BLaER1 (cell line): ENCODE measurements around the gene CCDC70.
A peak's percentile ranks its signal among the peaks of the same experiment; 100 is the strongest.
"Not testable (repeated sequence)": the region's sequence is repeated elsewhere in the genome, so short reads cannot be mapped to it uniquely, and the experiment has no call there.

Experiments used
- H3K27ac ChIP-seq: shearing (Covaris generic); formaldehyde crosslinking; 2 replicates; pipeline ENCODE4 v1.8.1; 2022
- H3K27me3 ChIP-seq: shearing (Covaris generic); formaldehyde crosslinking; 2 replicates; pipeline ENCODE4 v1.8.1; 2022
- H3K36me3 ChIP-seq: shearing (Covaris generic); formaldehyde crosslinking; 2 replicates; pipeline ENCODE4 v1.8.1; 2022
- H3K4me1 ChIP-seq: shearing (Covaris generic); formaldehyde crosslinking; 2 replicates; pipeline ENCODE4 v1.8.1; 2022
- H3K4me2 ChIP-seq: shearing (Covaris generic); formaldehyde crosslinking; 2 replicates; pipeline ENCODE4 v1.8.1; 2022
- H3K4me3 ChIP-seq: shearing (Covaris generic); formaldehyde crosslinking; 2 replicates; pipeline ENCODE4 v1.8.1; 2022
- H3K9ac ChIP-seq: shearing (Covaris generic); formaldehyde crosslinking; 2 replicates; pipeline ENCODE4 v1.8.1; 2022
- H3K9me3 ChIP-seq: shearing (Covaris generic); formaldehyde crosslinking; 2 replicates; pipeline ENCODE4 v1.8.1; 2022
- H4K20me1 ChIP-seq: shearing (Covaris generic); formaldehyde crosslinking; 2 replicates; pipeline ENCODE4 v1.8.1; 2022
- Cebpa-rat ChIP-seq: shearing (Covaris generic); IDR thresholded peaks from 2 replicates; pipeline ENCODE4 v1.8.1; 2022

Gene CCDC70

DNA sequence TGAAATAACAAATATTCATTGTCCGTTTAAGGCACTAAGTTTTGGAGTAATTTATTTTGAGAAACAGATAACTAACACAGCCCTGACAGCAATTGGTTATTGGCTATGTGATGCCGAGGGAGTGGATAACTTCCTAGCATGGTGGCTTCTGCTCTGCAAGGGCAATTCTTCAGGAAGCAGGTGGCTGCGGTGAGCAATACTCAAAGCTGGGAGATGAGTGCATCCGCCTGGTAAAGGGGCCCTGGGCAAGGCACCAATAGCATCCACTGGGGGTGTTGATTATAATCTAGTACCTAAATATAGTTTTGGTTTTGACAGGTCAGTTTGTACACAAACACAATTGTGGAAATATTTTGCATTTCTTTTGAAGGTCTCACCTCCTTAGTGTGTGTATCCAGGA, 41.0 kb downstream of the CCDC70 start:
- no peaks in the 10 kb centered on the region for H3K36me3 ChIP-seq
- H3K4me2 ChIP-seq = peak overlapping the region; percentile 76
- no peak for TF ChIP-seq Cebpa-rat
- H3K9me3 ChIP-seq = no peaks in the 10 kb centered on the region
- H3K4me1 ChIP-seq = peaks cover 54% of the 10 kb centered on the region
- H3K27me3 ChIP-seq = no peaks in the 10 kb centered on the region
- H3K27ac ChIP-seq = peak overlapping the region; percentile 76
- H3K4me3 ChIP-seq = no peak overlapping the region
- H3K9ac ChIP-seq = no peak overlapping the region
- no peaks in the 10 kb centered on the region for H4K20me1 ChIP-seq

- H3K4me3 ChIP-seq = no peak overlapping the region
- no peak overlapping the region for H3K4me2 ChIP-seq
- no peak overlapping the region for H3K27ac ChIP-seq
- no peak overlapping the region for H3K9ac ChIP-seq
- H3K27me3 ChIP-seq = no peaks in the 10 kb centered on the region
- no peak for TF ChIP-seq Cebpa-rat
- H3K36me3 ChIP-seq = no peaks in the 10 kb centered on the region
- peaks cover 47% of the 10 kb centered on the region for H3K4me1 ChIP-seq
- no peaks in the 10 kb centered on the region for H3K9me3 ChIP-seq
- no peaks in the 10 kb centered on the region for H4K20me1 ChIP-seq
Observed at GRCh38 chr13:51905787-51906186, 44.0 kb downstream of the CCDC70 start.

DNA sequence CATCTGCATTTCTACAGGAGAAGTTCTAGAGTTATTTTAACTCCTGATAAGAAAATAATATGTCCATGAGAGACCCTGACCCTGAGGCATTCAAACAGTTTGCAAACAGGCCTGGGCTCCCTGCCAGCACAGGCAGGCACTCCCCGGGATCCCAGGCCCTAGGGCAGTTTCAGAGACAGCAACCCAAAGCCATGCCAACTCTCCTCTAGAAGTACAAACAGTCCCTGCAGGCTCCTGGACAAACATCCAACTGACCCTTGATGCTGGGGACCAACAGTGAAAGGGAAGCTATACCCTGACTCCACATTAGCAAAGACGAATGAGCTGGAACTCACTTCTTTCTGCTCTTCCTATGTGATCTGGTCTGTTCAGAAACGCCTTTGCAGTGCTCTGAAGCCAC, 44.8 kb downstream of the CCDC70 start:
- no peaks in the 10 kb centered on the region for H3K36me3 ChIP-seq
- no peaks in the 10 kb centered on the region for H3K27me3 ChIP-seq
- no peaks in the 10 kb centered on the region for H3K9me3 ChIP-seq
- H3K27ac ChIP-seq = 0 out of 2 replicates have a peak overlapping the region, but pooled peaks have one; percentile 1
- TF ChIP-seq Cebpa-rat = no peak
- H3K4me2 ChIP-seq = peak overlapping the region; percentile 54
- no peak overlapping the region for H3K9ac ChIP-seq
- no peaks in the 10 kb centered on the region for H4K20me1 ChIP-seq
- H3K4me3 ChIP-seq = no peak overlapping the region
- H3K4me1 ChIP-seq = peaks cover 43% of the 10 kb centered on the region

- Histone ChIP-seq H3K4me3 (no peak overlapping the region), H3K36me3 (no peaks in the 10 kb centered on the region), H3K27ac (no peak overlapping the region), H3K9me3 (no peaks in the 10 kb centered on the region), H3K9ac (no peak overlapping the region), H4K20me1 (no peaks in the 10 kb centered on the region), H3K4me1 (peaks cover 43% of the 10 kb centered on the region), H3K4me2 (peak overlapping the region; percentile 54), H3K27me3 (no peaks in the 10 kb centered on the region)
- TF ChIP-seq Cebpa-rat = peak; percentile 37; the same call in 1 of the 2 replicates
Observed at GRCh38 chr13:51907040-51907732, 45.4 kb downstream of the CCDC70 start.

GRCh38 chr13:51909265-51909664, 47.5 kb downstream of the CCDC70 start:
- not testable (repeated sequence) for H4K20me1 ChIP-seq, H3K27me3 ChIP-seq, H3K36me3 ChIP-seq, H3K9ac ChIP-seq, H3K4me2 ChIP-seq, H3K4me3 ChIP-seq, H3K27ac ChIP-seq, H3K9me3 ChIP-seq
- peaks cover 43% of the 10 kb centered on the region for H3K4me1 ChIP-seq

DNA sequence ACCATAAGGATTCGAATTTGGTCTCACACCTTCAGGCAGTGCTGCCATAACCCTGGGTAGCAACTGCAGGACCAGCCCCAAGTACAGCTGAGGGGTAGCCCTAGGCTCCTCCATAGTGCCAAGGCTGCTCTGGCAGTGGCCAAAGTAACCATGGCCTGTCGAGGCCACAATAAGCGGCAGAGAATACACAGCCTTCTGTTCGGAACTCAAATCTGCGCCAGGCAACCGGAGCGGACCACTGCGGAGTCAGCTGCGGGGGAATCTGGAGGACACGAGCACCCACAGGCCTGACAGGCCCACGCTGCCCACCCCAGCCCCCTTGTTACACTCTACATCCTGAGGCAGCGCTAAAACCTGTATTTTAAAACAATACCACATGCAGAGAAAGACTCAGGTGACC, 48.7 kb downstream of the CCDC70 start:
- TF ChIP-seq Cebpa-rat = no peak
- H3K4me2 ChIP-seq = no peak overlapping the region
- no peak overlapping the region for H3K9ac ChIP-seq
- no peak overlapping the region for H3K4me3 ChIP-seq
- H4K20me1 ChIP-seq = no peaks in the 10 kb centered on the region
- no peak overlapping the region for H3K27ac ChIP-seq
- peaks cover 43% of the 10 kb centered on the region for H3K4me1 ChIP-seq
- no peaks in the 10 kb centered on the region for H3K36me3 ChIP-seq
- no peaks in the 10 kb centered on the region for H3K9me3 ChIP-seq
- H3K27me3 ChIP-seq = no peaks in the 10 kb centered on the region

DNA sequence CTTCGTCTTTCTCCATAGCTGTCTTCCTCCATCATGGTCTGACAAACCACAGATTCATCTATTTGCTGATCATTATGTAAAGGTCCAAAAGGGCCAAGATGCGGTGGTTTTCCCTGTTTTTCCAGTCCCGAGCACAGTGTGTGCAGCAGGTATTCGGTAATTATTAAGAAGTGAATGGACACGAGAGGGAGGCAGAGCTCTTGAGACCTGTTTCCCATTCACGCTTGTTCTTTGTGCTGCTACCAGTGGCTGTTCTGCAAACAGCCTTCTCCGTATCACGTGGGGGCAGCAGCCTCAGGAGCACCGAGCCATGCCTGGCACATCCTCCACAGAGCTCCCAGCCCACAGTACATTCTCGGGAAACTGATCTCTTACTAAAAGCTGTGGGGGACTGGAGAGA, 50.3 kb downstream of the CCDC70 start:
- H3K27ac ChIP-seq = no peak overlapping the region

DNA sequence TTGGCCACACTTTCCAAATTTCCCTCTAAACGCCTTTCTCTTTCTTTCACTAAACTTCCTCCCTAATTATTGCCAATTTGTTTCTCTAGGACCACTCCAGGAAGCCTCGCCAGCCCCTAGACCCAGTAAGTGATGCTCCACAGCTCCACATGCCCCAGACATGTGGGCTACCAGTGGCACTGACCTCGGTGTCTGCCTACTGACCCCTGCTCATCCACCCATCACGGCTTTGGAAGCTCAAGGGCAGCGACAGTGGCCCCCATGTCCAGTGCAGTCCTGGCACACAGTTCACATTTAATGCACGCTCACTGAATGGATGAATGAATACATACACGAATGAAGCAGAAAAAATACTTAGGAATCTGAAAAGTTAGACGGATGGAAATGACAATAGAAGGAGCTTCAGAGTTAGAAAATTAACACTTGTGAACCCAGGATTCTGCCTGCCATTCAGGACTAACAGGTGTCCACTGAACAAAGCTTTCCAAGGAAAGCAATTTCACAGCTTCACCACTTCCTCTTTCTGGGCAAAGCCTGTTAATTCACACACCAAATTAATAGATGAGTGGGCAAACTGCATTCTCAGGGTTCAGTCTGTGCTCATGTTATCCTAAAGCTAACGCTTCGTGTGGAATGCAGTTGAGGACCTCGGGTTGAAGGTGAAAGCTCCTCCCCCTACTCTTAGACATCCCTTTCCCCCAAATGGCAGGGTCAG, 50.9 kb downstream of the CCDC70 start:
- H3K9me3 ChIP-seq = no peaks in the 10 kb centered on the region
- H3K36me3 ChIP-seq = no peaks in the 10 kb centered on the region
- no peak for TF ChIP-seq Cebpa-rat
- H3K27me3 ChIP-seq = no peaks in the 10 kb centered on the region
- H3K9ac ChIP-seq = no peak overlapping the region
- H3K4me2 ChIP-seq = peak overlapping the region; percentile 58
- H4K20me1 ChIP-seq = no peaks in the 10 kb centered on the region
- H3K27ac ChIP-seq = no peak overlapping the region
- no peak overlapping the region for H3K4me3 ChIP-seq
- H3K4me1 ChIP-seq = peaks cover 27% of the 10 kb centered on the region

More for the DNA sequence above, 50.3 kb downstream of the CCDC70 start:
- Histone ChIP-seq H3K36me3 (no peaks in the 10 kb centered on the region), H3K27me3 (no peaks in the 10 kb centered on the region), H3K4me1 (peaks cover 30% of the 10 kb centered on the region), H3K4me2 (peak overlapping the region; percentile 58), H3K9me3 (no peaks in the 10 kb centered on the region), H3K9ac (no peak overlapping the region), H4K20me1 (no peaks in the 10 kb centered on the region), H3K4me3 (no peak overlapping the region)
- no peak for TF ChIP-seq Cebpa-rat

DNA sequence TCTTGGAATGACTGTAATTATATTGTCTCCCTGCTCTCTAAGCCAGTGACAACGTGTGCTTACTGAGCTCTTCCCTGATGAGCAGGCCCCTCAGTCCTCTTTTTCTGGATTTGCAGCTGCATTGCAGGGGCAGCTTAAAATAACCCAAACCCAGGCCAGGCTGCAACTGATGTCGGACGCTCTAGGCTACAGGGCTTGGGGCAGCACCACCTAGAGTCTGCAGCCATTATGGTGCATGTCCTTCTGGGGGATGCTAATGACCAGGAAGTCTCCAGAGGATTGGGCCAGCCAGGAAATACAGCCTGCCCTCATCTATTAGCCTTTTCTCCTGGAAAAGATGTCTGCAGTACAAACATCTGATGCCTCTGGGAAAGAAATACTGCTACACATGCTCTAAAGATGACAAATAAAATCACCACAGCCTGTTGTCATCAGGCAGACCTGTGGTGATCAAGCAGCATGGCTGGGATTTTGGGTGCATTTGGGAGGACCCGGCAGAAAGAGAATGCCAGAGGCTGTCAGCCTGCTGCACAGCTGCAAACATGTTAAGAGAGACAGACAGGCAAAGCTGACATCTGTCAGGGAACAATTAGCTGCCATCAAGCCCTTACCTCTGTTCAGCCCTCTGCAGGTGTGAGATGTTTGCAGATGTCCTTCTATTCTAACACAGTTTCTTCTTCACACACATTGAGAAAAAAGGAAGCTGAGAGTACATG, 51.8 kb downstream of the CCDC70 start:
- peak overlapping the region; percentile 58 for H3K4me2 ChIP-seq
- H3K9ac ChIP-seq = no peak overlapping the region
- no peak overlapping the region for H3K4me3 ChIP-seq
- no peaks in the 10 kb centered on the region for H3K36me3 ChIP-seq
- peaks cover 27% of the 10 kb centered on the region for H3K4me1 ChIP-seq
- no peaks in the 10 kb centered on the region for H4K20me1 ChIP-seq
- no peak overlapping the region for H3K27ac ChIP-seq
- no peaks in the 10 kb centered on the region for H3K9me3 ChIP-seq
- TF ChIP-seq Cebpa-rat = no peak
- no peaks in the 10 kb centered on the region for H3K27me3 ChIP-seq

DNA sequence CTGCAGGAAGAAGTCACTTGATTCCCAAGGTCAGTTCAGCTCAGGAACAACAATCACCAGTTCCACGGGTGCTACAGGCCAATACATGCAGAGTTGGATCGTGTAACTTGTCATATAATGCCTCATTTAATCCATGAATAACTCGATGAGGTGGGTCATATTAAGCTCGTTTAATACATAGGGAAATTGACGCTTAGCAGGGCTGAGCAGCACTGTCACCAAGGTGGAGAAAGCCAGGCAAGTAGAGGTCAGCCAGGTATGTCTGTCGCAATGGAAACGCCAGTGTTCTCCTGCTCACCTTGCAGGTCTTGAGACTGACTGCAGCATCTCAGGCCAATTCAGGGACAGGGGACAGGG, 52.3 kb downstream of the CCDC70 start:
- TF ChIP-seq Cebpa-rat = no peak
- no peak overlapping the region for H3K9ac ChIP-seq

More for the DNA sequence above, 52.3 kb downstream of the CCDC70 start:
- no peaks in the 10 kb centered on the region for H3K36me3 ChIP-seq
- no peaks in the 10 kb centered on the region for H4K20me1 ChIP-seq
- H3K4me2 ChIP-seq = peak overlapping the region; percentile 58; the same call in 1 of the 2 replicates
- H3K27me3 ChIP-seq = no peaks in the 10 kb centered on the region
- H3K27ac ChIP-seq = no peak overlapping the region
- no peaks in the 10 kb centered on the region for H3K9me3 ChIP-seq
- no peak overlapping the region for H3K4me3 ChIP-seq
- peaks cover 27% of the 10 kb centered on the region for H3K4me1 ChIP-seq
